Mesangial cell (primary cell): ENCODE measurements around the gene RABL3. TPM values are rescaled to one million over a fixed set of nuclear protein-coding genes. Genes with fewer than 3 reads are reported as not detected.

Experiments used
- total RNA-seq: library from RNA; depleted of rRNA; stranded (reverse); fragments of >200 nt; gene quantifications from 2 replicates; pipeline ENCODE4 v1.2.3, GENCODE V29; 2015

RABL3 gene
- 7.1 and 14.5 TPM in 2 replicates for total RNA-seq

GRCh38 chr3:120742198-120742848, at the start of gene RABL3, which contains the start of gene GTF2E1:
Gene RABL3, minus strand, starts transcription at chr3:120742516. Its CDS starts 9 bp downstream, at chr3:120742507.
Gene GTF2E1, plus strand, starts transcription at chr3:120742744. Its CDS starts 7,809 bp downstream, at chr3:120750553.

GRCh38 chr3:120682095-120682681, 60.1 kb downstream of the RABL3 start, which contains the start of gene HGD:
Gene HGD, minus strand, starts transcription at chr3:120682239. Its CDS starts 128 bp downstream, at chr3:120682111.

Other genes starting within 250 kb of the RABL3 start
- gene NDUFB4, start 146.2 kb downstream of the RABL3 start, total RNA-seq, result 132 and 192 TPM in 2 replicates
- 1.6 and 4.7 TPM in 2 replicates for gene HGD, start 60.3 kb downstream of the RABL3 start, total RNA-seq
- gene GTF2E1, start 228 bp upstream of the RABL3 start, total RNA-seq, result 10.1 and 10.9 TPM in 2 replicates
- under 0.01 TPM in 1 of 2 replicates, not detected in the other for gene STXBP5L, start 165.7 kb upstream of the RABL3 start, total RNA-seq